Fibroblast of the conjunctiva (primary cell): Measurements from ENCODE around the gene SHROOM3.
A peak's percentile ranks its signal among the peaks of the same experiment; 100 is the strongest.

ENCODE experiments used
- DNase-seq: peaks from one replicate; pipeline ENCODE4 v3.0.0-alpha.2; 2010; ENCODE audit warnings: low read depth

Gene SHROOM3

DNA sequence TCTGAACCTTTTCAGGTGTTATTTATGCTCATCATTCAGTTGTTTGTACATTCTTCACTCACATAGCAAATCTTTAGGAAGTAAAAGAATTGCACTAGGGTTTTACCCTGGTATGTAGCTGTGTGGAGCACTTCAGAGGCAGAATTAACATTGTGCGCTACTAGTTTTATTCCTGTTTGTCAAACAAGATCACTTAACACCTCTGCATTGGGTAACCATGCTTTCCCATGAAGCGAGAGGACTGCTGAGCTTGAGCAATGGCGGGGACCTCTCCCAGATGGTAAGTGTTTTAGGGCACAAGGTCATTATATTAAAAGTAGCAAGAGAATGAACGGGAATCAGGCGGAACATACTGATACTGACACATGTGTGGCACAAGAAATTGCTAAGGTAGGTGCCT, 59.2 kb downstream of the SHROOM3 start:
- DNase-seq: no peak

DNA sequence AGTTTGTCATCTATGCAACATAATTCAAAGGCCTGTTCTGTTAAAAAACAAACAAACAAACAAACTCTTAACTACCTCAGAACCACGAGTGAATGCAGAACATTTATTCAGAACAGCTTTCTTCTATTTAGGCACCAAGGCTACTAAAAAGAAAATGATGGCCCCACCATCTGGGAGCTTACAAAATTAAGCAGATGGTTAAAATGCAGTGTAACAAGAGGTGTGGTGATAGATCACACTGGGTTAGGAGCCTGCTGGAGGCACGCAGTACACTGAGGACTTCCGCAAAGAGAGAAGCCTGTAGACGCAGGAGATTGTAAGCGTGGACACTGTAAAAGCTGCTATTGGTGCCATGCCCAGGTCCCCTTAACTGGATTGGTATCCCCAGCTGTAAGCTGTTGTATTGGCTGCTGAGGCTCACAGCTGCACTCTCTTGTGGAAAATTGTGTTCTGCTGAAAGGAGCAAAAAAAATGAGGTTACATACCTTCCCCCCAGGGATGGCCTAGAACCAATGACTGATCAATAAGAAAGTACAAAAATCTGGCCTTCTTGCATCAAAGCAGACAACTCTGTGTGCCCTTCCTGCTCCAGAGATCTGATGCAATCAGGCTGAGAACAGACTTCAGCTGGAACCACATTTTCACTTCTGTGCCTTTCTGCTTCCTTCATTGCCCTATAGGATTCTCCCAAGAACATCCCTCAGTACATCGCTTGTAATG, 60.0 kb downstream of the SHROOM3 start:
- DNase-seq: no peak

DNA sequence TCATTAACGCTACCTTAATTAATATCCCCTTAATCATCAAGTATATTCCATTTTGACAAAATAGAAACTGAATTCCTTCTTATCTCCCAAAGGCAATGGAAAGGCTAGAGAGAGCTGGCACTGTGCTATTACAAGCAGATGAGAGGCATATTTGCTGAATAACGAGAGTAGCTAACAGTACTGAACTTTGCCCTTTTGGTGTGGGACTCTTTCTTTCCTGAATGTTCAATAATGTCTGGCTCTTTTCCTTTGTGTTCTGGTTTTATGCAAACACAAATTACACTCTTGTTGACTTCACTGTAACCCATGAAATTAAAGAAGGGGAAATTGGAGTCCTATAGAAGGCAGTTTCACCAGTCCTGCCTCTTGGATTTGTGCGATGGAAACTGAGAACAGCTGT, 63.5 kb downstream of the SHROOM3 start:
- DNase-seq: no peak

DNA sequence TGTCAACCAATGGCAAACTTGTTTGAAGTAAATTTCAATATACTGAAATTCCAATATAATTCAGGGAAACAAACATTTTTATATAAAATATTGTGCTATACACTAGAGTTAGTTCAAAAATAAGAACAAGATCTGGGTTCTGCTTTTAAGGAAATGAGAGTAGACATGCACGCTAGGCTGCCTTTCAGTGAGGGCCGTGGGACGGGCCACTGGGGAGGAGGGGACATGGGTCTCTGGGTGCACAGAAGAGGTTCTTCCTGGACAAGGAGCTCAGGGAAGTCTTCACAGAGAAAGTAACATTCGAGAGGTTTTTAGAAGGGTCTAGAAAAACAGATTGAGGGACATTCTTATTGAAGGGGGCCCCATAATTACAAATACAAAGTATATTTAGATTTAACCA, 64.4 kb downstream of the SHROOM3 start:
- no peak for DNase-seq

DNA sequence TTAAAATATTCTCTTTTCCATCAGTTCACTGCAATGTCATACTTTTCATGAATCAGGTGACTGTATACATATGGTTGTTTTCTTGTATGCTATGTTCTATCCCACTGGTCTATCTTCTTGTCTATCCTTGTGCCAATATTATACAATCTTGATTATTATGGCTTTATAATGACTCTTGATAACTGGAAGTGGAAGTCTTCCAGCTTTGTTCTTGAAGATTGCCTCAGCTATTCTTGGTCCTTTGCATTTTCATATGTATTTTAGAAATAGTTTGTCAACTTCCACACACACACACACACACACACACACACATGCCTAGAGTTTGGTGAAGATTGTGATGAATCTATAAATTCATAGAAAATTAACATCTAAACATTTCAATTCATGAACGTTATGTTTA, 67.9 kb downstream of the SHROOM3 start:
- DNase-seq: no peak

DNA sequence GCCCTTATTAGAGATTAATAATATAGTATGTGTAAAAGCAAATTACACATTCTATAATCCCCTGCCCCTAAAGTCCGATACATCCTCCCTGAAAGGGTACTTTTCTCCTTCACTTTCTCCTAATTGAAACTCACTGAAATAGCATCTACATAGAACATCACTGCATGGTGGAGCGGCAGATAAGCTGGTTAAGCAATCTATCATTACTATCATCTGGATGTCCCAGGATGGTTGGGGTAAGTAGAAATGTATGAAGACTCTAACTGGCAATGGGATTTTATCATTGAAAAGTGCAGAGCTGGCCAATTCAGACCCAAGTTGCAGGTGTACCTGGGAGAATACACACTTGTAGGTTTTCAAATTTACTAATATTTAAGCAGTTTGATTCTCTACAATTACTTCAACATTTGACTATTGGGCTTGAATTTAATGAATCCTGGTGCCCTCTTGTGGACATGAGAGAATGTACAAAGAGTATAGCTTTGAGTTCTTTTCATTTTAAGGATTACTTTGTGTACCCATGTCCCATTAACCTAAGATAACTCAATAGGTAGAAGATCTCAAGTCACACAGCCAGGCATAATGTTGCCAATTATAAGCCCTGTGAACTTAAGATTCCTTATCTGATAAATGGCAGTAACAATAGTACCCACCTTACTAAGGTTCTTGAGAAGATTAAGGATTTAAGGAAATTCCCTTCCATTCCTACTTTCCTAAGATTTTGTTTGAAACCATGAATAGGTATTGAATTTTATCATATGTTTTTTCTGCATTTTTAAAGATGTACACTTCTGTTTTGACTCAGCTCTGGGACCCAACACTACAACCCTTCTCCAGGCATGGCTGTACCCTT, 69.8 kb downstream of the SHROOM3 start:
- DNase-seq: peak; percentile 39

DNA sequence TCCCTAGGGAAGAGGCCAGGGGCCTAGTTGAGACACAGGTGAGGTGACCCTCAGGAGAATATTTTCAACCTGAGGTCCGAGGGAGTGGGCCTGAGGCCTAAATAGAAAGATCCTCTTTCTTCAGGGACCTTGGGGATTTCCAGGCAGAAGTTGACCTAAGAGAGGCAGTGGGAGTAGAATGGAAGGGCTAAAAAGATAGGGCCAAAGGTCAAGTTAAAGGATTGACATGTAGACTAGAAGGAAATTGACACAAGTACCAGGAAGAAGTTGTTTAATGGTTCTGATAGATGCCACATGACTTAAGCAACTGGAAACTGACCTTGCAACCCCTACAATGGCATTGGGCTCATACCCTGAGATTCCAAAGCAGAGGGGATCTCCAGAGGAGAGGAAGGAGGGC, 76.9 kb downstream of the SHROOM3 start:
- no peak for DNase-seq

DNA sequence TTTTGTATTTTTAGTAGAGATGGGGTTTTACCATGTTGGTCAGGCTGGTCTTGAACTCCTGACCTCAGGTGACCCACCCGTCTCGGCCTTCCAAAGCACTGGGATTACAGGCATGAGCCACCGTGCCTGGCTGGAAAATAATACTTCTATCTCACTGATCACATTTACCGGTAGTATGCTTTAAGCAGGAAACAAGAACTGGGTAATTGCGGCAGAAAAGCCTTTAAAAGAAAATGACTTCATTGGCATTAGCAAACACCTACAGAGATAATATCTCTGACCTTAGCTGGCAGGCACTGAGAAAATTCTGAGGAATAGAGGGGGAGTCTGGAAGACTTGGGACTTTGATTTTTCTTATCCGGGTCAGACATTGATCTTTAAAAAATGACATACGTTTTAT, 78.5 kb downstream of the SHROOM3 start:
- no peak for DNase-seq

DNA sequence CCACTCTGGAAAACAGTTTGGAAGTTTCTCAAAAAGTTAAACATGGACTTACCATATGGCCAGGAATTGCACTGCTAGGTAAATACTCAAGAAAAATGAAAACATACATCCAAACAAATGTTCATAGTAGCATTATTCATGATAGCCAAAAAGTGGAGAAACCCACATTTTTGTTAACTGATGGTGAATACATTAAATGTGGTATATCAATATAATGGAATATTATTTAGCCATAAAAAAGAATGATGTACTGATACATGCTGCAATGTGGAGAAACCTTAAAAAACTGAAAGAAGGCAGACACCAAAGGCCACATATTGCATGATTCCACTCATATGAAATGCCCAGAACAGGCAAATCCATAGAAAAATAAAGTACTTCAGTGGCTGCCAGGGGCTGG, 79.1 kb downstream of the SHROOM3 start:
- no peak for DNase-seq

DNA sequence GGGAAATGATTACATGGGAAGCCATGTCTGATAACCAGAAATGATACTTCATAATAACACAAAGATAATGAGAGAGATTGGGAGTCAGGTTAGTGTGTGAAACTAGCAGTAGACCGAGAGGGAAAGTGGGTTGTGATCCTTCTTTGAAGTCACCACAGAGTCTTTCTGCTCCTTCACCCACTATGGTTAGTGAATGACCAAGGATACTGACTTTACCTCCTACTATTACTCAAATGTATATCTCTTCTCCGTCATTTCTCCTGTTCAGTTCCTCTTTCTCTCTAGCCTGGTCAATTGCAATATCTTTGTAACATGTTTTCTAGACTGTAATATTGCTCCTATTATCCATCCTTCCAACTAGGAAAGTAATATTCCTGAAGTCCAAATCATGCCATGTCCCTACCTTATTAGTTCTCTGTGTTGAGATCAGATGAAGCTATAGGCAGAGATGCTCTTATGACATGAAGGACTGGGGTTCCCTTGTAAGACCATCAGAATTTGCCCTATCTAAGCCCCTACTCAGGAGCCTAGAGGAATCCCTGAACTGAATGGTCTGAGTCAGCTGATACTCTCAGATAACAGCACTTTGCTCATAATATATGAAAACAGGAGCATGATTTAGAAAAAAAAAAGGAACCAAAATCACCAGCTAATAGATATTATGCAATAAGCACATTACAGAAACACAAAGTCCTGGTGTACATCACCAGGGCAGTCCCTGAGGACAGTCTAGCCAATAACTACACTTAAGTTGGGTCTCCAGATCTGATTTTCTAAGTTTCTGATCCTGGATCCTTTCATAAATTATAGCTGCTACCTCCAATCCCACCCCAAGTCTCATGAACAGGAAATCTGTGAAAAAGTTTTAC, 81.2 kb downstream of the SHROOM3 start:
- DNase-seq: no peak

DNA sequence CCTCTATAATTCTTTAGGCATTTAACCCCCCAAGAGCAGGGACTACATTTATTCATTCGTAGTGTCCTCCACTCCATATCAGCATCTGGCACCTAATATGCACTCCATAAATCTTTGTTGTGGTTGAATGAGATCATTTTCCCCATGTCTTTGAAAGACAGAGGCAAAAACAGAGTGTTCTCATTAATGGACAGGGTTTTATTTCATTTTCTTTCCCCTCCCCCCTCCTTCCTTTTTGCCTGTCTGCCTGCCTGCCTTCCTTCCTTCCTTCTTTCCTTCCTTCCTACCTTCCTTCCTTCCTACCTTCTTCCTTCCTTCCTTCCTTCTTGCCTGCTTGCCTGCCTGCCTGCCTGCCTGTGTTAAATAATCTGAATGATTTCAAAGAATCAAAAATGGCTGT, 83.2 kb downstream of the SHROOM3 start:
- no peak for DNase-seq

DNA sequence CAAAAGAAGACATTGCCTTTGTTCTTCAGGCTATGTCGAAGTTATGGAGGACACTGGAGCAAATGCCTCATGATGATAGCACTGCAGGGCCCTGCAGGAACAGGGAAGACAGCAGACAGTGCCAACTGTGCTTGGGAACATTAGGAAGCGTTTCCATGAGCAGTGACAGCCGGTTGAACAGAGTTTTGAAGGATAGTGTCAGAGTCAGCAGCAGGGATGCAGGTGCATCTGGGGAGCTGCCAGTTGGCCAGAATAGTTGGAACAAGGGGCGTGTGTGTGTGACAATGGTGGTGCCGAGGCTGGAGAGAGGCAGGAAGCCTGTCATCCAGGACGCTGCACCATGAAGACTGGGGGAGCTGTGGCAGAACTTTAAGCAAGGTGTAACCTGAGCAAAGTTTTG, 88.6 kb downstream of the SHROOM3 start:
- no peak for DNase-seq

DNA sequence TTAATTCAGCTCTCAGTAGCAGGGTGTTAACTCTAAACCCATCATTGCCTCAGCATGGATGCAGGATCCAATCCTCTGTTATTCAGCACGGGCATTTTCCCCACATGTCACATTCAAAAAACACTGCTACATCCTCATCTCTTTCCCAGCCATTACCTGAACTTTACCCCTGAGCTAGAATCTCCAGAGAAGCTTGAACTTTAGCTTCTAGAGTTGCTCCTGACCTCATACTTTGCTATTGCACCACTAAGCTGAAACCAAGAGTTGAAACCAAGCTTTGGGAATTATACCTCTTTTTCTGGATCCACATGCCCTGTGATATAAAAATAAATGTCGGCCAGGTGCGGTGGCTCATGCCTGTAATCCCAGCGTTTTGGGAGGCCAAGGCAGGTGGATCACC, 90.7 kb downstream of the SHROOM3 start:
- DNase-seq: no peak

DNA sequence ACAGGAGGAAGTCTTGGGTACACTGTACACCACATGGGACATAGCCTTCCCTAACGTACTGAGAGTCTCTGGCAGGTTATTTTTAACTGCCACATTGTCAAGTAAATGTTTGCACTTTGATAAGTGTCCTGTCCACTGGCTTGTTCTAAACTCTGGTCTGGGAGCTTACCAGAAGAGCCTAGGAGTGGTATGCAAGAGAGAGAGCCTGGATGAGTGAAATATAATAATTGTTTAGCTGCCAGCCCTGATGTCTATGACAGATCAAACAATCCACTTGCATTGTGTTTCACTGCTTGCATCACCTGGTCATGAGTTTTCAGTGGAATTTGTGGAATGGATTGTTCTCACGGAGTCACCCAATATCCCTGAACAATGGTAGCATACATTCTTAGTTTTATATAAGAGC, 91.6 kb downstream of the SHROOM3 start:
- no peak for DNase-seq

DNA sequence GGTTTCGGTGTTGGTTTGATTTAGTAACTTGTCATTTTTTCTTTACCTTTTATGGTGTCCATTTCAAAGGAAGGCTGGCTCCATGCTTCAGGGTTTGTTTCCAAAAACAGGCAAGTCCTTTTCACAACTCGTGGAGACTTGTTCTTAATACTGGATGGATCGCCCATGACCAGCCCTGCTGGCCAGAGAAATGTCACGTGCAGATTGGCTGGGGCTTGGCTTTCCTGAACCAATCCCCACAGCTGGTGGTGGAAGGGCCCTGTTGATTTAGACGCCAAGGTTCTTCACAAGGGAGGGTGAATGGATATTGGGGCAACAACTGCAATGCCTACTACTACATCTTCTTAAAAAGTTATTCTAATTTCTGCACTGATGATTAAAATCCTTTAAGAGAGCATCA, 92.6 kb downstream of the SHROOM3 start:
- no peak for DNase-seq

DNA sequence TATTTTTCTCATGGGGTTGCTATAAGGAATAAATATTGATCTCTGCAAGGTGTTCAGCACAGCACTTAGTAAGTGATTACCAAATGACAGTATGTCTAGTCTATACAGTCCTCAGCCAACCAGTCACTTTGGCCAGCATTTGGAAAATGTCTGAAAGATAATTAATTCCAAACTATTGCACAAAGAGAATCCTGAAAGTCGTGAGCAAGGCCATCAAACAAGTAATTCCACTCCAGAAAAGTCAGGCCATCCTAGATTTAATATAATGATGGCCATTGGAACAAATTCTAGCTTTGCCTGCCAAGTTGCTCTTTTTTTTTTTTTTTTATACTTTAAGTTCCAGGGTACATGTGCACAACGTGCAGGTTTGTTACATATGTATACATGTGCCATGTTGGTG, 96.6 kb downstream of the SHROOM3 start:
- DNase-seq: no peak

DNA sequence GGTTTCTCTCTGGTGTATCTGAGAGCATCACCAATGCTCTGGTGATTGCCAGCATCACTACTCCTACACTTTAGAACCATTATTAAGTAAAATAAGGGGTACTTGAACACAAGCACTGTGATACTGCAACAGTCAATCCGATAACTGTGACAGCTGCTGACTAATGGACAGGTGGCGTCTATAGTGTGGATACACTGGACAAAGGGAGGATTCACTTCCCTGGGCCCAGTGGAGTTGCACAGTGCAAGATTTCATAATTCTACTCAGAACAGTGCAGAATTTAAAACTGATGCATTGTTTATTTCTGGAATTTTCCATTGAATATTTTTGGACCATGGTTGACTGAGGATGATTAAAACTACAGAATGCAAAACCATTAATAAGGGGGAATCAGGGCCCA, 97.8 kb downstream of the SHROOM3 start:
- no peak for DNase-seq

DNA sequence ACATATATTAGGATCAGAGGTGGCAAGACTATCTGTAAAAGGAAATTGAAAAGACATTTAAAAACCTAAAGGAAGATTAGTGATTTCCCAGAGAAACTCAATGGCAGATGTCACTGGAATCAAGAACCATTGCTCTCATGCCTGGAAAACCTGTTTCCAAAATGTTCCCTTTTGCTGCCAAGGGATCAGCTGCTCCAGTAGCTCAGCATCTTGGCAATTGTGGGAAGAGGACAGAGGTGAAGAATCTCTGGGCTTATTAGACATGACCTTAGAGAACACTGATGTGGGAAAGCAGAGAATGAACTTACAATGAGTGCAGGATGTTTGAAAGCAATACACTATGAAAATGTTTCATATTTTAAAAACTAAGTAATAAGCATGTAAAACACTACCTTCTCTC, 98.3 kb downstream of the SHROOM3 start:
- DNase-seq: no peak

DNA sequence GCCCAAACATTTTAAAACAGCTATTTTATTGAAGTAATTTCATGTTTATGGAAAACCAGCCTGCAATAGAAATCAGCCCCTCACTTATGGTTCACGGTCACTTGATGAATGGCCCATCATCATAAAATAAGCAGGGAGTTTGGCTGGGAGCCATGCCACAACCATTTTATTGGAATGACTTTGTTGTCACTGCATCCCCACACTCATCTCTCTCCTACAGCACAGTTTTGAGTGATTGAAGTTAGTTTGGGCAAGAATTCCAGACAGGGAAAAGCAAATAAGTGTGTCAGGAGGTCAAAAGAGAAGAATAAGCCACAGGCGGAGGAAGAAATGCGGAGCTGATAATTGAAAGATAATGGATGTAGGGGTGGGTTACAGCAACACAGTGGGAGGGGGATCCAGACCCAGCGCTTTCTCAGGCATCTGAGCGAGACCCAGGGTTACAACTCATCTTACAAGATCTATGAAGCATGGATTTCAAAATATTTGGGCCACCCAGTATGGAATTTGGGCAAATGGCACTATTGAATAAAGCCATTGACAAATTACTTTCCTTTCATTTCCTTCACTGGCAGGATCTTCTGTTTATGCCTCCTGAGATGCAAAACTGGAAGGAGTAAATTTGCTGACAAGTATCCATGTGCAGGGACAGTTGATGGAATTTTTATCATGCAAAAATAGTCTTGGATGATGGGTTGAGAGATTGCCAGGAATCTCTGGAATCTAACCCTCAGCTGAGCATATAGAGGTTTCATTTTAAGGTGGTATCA, 100.8 kb downstream of the SHROOM3 start:
- no peak for DNase-seq

DNA sequence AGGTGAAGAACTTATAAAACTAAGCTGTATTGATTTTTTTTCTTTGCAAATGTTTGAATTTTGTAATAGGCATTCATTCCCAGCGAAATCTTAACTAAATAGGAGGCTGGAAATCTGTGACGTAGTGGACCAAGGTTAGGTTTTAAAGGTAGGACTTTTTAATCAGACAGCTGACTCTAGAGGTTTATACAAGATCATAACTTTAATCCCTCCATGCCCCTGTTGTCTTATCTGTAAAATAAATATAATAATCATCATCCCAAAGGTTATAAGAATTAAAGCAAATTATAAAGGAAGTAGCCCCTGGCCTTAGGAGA, 101.3 kb downstream of the SHROOM3 start:
- no peak for DNase-seq

DNA sequence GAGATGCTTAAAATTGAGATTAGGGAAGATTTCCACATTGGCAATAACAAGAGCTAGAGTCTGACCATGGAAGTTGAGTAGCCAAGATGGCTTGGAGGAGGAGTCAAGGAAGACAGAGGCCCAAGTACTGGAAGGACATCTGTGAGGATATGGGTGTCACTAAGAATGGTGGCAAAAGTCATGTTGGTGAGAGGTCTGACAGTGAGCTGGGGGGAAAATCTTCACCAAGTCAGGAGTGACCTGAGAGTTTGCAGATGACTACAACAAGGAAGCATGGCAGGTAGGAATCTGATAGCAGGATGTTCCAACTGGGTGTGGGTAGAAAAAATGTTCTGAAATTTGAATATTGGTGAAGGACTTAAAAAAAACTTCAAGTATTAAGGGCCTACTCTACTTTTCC, 103.3 kb downstream of the SHROOM3 start:
- DNase-seq: no peak

DNA sequence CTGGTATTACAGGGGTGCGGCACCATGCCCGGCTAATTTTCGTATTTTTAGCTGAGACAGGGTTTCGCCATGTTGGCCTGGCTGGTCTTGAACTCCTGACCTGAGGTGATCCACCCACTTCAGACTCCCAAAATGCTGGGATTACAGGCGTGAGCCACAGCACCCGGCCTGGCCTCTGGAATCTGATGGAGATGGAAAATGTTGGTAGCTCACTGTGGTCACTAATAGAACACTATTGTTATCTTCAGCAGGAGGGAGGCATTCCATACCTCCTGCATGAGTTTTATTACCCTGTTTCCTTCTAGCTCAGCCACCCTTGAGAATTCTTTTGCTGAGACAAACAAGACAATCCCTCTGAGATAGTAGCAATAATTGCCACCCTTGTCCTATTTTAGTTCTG, 105.0 kb downstream of the SHROOM3 start:
- DNase-seq: no peak
